ENCODE results near the gene BCL11A. TPM values are rescaled to one million over a fixed set of nuclear protein-coding genes. Genes with fewer than 3 reads are reported as not detected.
A peak's percentile ranks its signal among the peaks of the same experiment; 100 is the strongest.

The BCL11A gene
- total RNA-seq, 2 donors from 2014 or later, result 14.3 to 16.2 TPM

DNA sequence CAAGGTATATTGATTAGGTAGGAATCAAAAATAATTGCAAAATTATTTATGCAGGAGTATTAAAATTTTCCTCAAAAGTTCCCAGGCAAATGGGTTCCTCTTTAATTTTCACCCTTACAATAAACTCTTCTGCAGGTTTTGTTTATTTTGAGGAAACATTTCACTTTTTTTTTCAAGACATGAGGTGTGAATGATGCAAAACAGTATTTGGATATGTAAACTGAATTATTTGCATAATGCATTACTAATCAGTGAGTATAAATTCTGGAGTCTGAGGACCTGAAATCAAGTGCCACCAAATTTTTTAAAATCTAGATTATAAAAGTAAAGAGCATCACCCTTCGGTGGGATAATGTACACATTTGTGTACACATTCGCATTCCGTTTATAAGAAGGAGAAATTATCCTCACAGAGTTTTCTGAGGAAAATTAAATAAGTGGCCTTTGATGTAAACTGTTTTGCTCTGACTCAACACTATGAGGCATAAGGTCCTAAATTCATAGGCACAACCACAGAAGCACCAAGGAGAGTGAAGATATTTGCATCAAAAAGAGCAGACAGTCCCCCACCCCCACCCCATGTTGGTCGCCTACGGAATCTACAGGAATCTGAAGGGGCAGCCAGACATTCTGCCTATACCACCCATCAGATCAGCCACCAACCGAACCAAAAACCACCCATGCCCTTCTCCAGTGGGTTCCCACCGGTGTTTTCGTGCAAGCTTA is 33.1 kb downstream of the BCL11A start:
- Histone ChIP-seq H3K4me1 (peaks cover 24% of the 10 kb centered on the region), H3K36me3 (replicated peaks in 1 of 2; ENCODE audit: insufficient read depth in 1 of 2, low read depth in 2 of 2) (no peaks in the 10 kb centered on the region), H3K9me3 (no peaks in the 10 kb centered on the region), H3K27ac (no peak overlapping the region), H3K4me3 (no peak overlapping the region), H3K27me3 (no peaks in the 10 kb centered on the region)
- no peak for DNase-seq
- no peak for TF ChIP-seq POLR2A (IDR thresholded peaks at IDR 0.05)
- TF ChIP-seq, protein P1, sequence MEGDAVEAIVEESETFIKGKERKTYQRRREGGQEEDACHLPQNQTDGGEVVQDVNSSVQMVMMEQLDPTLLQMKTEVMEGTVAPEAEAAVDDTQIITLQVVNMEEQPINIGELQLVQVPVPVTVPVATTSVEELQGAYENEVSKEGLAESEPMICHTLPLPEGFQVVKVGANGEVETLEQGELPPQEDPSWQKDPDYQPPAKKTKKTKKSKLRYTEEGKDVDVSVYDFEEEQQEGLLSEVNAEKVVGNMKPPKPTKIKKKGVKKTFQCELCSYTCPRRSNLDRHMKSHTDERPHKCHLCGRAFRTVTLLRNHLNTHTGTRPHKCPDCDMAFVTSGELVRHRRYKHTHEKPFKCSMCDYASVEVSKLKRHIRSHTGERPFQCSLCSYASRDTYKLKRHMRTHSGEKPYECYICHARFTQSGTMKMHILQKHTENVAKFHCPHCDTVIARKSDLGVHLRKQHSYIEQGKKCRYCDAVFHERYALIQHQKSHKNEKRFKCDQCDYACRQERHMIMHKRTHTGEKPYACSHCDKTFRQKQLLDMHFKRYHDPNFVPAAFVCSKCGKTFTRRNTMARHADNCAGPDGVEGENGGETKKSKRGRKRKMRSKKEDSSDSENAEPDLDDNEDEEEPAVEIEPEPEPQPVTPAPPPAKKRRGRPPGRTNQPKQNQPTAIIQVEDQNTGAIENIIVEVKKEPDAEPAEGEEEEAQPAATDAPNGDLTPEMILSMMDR (IDR thresholded peaks at IDR 0.05), result no peak
- intact Hi-C loops (cut with DNase I), result no loop called here
- ATAC-seq, result no peak
- 84 to 92% methylated on average over 8 of the region's 8 CpGs for WGBS, 2 donors

DNA sequence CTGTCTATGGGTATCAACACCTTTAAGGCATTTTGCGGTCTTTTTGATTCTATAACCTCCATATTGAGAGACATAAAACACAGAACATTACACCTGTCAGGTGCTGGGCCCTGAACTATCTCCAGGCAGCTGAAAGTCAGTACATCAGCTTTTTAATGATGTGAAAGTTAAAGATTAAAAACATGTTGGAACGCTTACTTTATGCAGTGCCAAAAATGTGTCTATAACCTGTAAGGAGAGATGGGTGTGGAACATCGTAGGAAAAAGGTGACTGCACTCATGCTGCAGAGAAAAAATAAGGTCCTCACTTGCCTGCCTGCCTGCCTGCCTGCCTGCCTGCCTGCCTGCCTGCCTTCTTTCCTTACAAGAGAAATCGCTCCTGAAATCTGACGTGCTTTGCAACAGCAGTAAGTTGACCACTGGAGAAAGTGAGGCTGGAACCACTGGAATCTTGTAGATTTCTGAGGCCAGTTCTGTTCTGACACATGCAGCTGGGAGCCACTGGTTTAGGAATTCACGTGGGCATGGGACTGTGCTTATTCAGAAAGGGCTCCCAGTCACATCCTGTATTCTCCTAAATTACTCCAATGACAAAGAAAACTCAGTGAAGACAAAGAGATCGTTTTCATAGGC is 34.1 kb downstream of the BCL11A start:
- peaks cover 24% of the 10 kb centered on the region for H3K4me1 ChIP-seq
- 50 to 54% methylated on average over 7 of the region's 7 CpGs for WGBS, 2 donors
- no peak overlapping the region for H3K4me3 ChIP-seq
- peak in 1 of 4 donors; percentile 23 for DNase-seq
- H3K9me3 ChIP-seq, result no peaks in the 10 kb centered on the region
- no peaks in the 10 kb centered on the region for H3K36me3 ChIP-seq (replicated peaks in 1 of 2; ENCODE audit: insufficient read depth in 1 of 2, low read depth in 2 of 2)
- peak; percentile 72 for ATAC-seq
- H3K27ac ChIP-seq, result peak overlapping the region in 1 of 4 donors; percentile 6
- intact Hi-C loops (cut with DNase I), result no loop called here
- TF ChIP-seq, protein P1 (IDR thresholded peaks at IDR 0.05), result no peak
- no peak for TF ChIP-seq POLR2A (IDR thresholded peaks at IDR 0.05)
- no peaks in the 10 kb centered on the region for H3K27me3 ChIP-seq

DNA sequence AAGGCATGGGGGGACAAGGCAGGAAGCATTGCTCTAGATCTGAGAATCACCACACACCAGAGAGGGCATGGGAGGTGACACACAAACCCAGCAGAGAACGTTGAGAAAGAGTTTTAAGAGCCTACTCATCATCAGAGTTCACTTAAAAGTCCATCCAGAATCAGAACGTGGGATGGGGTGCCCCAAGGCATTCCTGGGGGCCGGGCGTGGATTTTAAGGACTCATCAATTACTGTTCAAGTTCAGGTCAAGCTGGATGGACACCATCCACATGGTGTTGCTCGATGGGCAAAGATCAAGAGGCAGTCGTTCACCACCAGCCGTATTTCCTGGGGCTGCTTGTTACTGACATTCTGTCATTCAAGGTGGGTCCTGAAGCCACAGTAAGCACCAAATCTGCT is 34.9 kb downstream of the BCL11A start:
- WGBS, 2 donors, result 82 to 85% methylated on average over 7 of the region's 7 CpGs
- TF ChIP-seq, protein P1 (IDR thresholded peaks at IDR 0.05), result no peak
- TF ChIP-seq POLR2A (IDR thresholded peaks at IDR 0.05), result no peak
- H3K9me3 ChIP-seq, result no peaks in the 10 kb centered on the region
- H3K4me3 ChIP-seq, result no peak overlapping the region
- no peaks in the 10 kb centered on the region for H3K27me3 ChIP-seq
- DNase-seq (no peak), ATAC-seq (no peak)
- H3K27ac ChIP-seq, result peak overlapping the region in 1 of 4 donors; percentile 6
- H3K36me3 ChIP-seq (replicated peaks in 1 of 2; ENCODE audit: insufficient read depth in 1 of 2, low read depth in 2 of 2), result no peaks in the 10 kb centered on the region
- peaks cover 24% of the 10 kb centered on the region for H3K4me1 ChIP-seq
- intact Hi-C loops (cut with DNase I), result no loop called here

DNA sequence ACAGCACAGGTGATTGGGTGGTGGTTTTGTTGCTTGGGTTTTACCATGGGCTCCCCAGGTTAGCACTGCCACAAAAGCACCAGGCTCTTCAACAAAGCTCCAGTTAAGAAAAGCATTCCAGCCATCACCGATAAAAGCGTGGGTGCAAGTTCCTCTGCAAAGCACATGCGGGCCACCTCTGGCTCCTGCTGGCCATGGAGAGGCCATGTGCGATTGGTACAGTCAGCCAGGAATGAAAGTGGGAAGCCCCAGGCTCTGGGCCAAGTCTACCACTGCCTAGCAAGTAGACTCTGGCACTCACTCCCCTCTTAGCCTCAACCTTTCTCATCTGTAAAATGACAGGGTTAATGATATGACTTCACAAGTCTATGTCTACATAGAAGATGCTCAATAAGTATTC is 36.0 kb downstream of the BCL11A start:
- H3K27me3 ChIP-seq, result no peaks in the 10 kb centered on the region
- no peak for ATAC-seq
- no peaks in the 10 kb centered on the region for H3K9me3 ChIP-seq
- DNase-seq, result no peak
- H3K4me3 ChIP-seq, result no peak overlapping the region
- no peak overlapping the region for H3K27ac ChIP-seq
- no peaks in the 10 kb centered on the region for H3K36me3 ChIP-seq (replicated peaks in 1 of 2; ENCODE audit: insufficient read depth in 1 of 2, low read depth in 2 of 2)
- intact Hi-C loops (cut with DNase I), result no loop called here
- TF ChIP-seq, protein P1 (IDR thresholded peaks at IDR 0.05), result no peak
- no peak for TF ChIP-seq POLR2A (IDR thresholded peaks at IDR 0.05)
- WGBS, 2 donors, result 91 to 93% methylated on average over 4 of the region's 4 CpGs
- H3K4me1 ChIP-seq, result peaks cover 17% of the 10 kb centered on the region
